ENCODE results near the gene SCN11A. TPM values are rescaled to one million over a fixed set of nuclear protein-coding genes. Genes with fewer than 3 reads are reported as not detected.

SCN11A gene
- total RNA-seq, 4 donors from 2014 or later, result 0.04 TPM; not detected in 3

DNA sequence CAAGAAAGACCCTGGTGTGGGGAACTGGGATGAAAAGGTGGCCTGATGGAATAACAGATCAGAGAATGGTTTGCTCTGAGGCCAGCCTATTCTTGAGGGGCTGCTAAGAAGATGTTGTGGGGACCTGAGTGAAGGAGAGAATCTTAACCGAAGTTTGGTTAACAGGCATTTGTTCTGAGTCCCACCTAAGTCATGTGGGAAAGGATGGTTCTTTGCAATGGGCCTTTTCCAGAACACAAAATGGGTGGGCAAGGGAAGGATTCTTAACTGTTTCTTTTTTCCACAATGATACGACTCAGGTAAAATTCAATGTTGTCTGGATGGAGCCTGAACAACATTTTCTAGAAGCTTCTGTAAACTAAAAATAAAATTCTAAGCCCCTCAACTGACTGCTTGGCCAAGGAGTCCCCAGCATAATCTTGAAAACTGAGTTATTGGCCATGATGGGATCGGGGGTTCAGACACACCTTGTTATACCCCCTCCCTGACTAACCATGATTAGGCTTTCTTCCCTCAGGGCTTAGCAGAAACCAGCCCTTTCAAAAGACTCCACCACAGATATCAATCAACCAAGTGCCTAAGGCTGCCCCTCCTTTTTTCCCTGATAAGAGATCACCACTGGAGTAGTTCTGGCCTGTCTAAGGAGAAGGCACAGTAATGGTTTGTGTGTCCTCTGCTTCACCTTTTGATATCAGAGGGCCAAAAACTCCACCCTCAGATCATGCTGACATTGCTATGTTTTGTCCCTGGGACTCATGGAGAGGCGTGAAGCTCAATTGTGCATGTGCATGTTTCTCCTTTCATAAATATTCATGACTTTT is 30.1 kb downstream of the SCN11A start:
- Histone ChIP-seq H3K27ac (no peak overlapping the region), H3K36me3 (no peaks in the 10 kb centered on the region), H3K9me3 (no peaks in the 10 kb centered on the region), H3K4me1 (no peaks in the 10 kb centered on the region), H3K27me3 (no peaks in the 10 kb centered on the region), H3K4me3 (no peak overlapping the region)
- intact Hi-C loops (cut with DNase I; ENCODE audit: low total_unique reads) (no loop called here), in situ Hi-C loops (cut with MboI; ENCODE audit: low sequenced_read_pairs in 4 of 4) (loop anchor here in 1 of 4 donors (25.0 kb wide), 1 partner anchor 484 kb away; no protein-coding TSS in a partner anchor)
- no peak for ATAC-seq
- DNase-seq, result no peak
- TF ChIP-seq, protein P1, sequence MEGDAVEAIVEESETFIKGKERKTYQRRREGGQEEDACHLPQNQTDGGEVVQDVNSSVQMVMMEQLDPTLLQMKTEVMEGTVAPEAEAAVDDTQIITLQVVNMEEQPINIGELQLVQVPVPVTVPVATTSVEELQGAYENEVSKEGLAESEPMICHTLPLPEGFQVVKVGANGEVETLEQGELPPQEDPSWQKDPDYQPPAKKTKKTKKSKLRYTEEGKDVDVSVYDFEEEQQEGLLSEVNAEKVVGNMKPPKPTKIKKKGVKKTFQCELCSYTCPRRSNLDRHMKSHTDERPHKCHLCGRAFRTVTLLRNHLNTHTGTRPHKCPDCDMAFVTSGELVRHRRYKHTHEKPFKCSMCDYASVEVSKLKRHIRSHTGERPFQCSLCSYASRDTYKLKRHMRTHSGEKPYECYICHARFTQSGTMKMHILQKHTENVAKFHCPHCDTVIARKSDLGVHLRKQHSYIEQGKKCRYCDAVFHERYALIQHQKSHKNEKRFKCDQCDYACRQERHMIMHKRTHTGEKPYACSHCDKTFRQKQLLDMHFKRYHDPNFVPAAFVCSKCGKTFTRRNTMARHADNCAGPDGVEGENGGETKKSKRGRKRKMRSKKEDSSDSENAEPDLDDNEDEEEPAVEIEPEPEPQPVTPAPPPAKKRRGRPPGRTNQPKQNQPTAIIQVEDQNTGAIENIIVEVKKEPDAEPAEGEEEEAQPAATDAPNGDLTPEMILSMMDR (IDR thresholded peaks at IDR 0.05 in 4 of 5, conservative IDR thresholded peaks at IDR 0.05 in 1 of 5), result no peak
- TF ChIP-seq POLR2A (IDR thresholded peaks at IDR 0.05), result no peak

DNA sequence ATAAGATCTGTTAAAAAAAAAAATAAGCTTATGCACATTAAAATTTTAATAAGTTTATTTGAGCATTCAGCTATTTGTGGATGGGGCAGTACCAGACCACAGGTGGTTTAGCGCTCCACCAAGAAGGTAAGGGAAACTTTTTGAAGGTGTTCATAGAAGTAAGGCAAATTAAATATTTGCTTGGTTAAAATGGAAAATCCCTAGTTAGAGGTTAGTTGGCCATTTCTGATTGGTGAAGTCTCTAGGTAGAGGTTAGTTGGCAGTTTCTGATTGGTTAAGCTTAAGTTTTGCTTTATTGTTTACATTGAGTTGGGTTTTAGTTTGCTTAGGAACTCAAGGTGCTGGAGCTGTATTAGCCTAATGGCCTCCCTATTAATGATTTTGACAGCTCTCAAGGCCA is 30.7 kb downstream of the SCN11A start:
- intact Hi-C loops (cut with DNase I; ENCODE audit: low total_unique reads), result no loop called here
- H3K27ac ChIP-seq, result no peak overlapping the region
- H3K36me3 ChIP-seq, result no peaks in the 10 kb centered on the region
- H3K27me3 ChIP-seq, result no peaks in the 10 kb centered on the region
- in situ Hi-C loops (cut with MboI; ENCODE audit: low sequenced_read_pairs in 4 of 4), result loop anchor here in 1 of 4 donors (25.0 kb wide), 1 partner anchor 484 kb away; no protein-coding TSS in a partner anchor
- no peak for ATAC-seq
- TF ChIP-seq, protein P1 (IDR thresholded peaks at IDR 0.05 in 4 of 5, conservative IDR thresholded peaks at IDR 0.05 in 1 of 5), result no peak
- TF ChIP-seq POLR2A (IDR thresholded peaks at IDR 0.05), result no peak
- no peaks in the 10 kb centered on the region for H3K9me3 ChIP-seq
- no peak overlapping the region for H3K4me3 ChIP-seq
- no peaks in the 10 kb centered on the region for H3K4me1 ChIP-seq
- no peak for DNase-seq

DNA sequence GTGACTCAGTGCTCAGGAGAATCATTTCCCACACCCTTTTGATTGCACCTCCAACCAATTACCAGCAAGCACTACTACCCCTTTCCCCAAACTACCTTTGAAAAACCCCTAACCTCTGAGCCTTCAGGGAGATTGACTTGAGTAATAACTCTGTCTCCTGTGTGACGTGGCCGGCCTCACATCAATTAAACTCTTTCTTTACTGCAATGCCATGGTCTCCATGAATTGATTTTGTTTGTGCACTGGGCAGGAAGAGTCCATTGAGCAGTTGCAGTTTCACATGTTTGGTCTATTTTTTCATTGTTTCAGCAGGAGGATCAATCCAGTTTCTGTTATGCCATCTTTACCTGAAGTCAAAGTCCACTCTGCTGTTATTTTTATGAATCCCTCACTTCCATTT is 32.4 kb downstream of the SCN11A start:
- Histone ChIP-seq H3K36me3 (no peaks in the 10 kb centered on the region), H3K27ac (no peak overlapping the region), H3K4me1 (no peaks in the 10 kb centered on the region), H3K4me3 (no peak overlapping the region), H3K27me3 (no peaks in the 10 kb centered on the region), H3K9me3 (no peaks in the 10 kb centered on the region)
- DNase-seq (no peak), ATAC-seq (no peak)
- in situ Hi-C loops (cut with MboI; ENCODE audit: low sequenced_read_pairs in 4 of 4), result loop anchor here in 1 of 4 donors (25.0 kb wide), 1 partner anchor 482 kb away; no protein-coding TSS in a partner anchor
- intact Hi-C loops (cut with DNase I; ENCODE audit: low total_unique reads), result no loop called here
- TF ChIP-seq POLR2A (IDR thresholded peaks at IDR 0.05), result no peak
- TF ChIP-seq, protein P1 (IDR thresholded peaks at IDR 0.05 in 4 of 5, conservative IDR thresholded peaks at IDR 0.05 in 1 of 5), result no peak

DNA sequence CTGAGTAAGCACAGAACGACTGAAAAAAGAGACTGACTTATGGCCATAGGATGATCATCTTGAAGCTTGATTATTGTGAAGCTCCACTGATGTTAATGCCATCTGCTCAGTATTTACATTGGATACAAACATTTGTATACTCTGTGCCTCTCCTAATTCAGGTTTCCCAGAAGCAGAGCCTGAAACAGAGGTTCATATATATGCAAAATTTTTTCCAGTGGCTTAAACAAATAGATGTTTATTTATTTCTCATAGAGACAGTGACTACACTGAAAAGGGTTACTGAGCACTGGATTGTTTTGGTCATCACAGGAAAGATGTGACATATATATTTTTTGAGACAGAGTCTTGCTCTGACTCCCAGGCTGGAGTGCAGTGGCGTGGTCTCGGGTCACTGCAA is 36.3 kb downstream of the SCN11A start:
- Histone ChIP-seq H3K4me1 (no peaks in the 10 kb centered on the region), H3K9me3 (no peaks in the 10 kb centered on the region), H3K4me3 (no peak overlapping the region), H3K27me3 (no peaks in the 10 kb centered on the region), H3K27ac (no peak overlapping the region), H3K36me3 (no peaks in the 10 kb centered on the region)
- DNase-seq, result no peak
- no peak for TF ChIP-seq POLR2A (IDR thresholded peaks at IDR 0.05)
- TF ChIP-seq, protein P1 (IDR thresholded peaks at IDR 0.05 in 4 of 5, conservative IDR thresholded peaks at IDR 0.05 in 1 of 5), result no peak
- in situ Hi-C loops (cut with MboI; ENCODE audit: low sequenced_read_pairs in 4 of 4) (loop anchor here in 1 of 4 donors (25.0 kb wide), 1 partner anchor 478 kb away; no protein-coding TSS in a partner anchor), intact Hi-C loops (cut with DNase I; ENCODE audit: low total_unique reads) (no loop called here)
- ATAC-seq, result no peak
